K562 (cell line): ENCODE measurements around the gene HBG1. TPM values are rescaled to one million over a fixed set of nuclear protein-coding genes. Genes with fewer than 3 reads are reported as not detected.

Source experiments
- DMBX1 ChIP-seq: fragments of 250-450 bp; sonication (Bioruptor Pico); IDR thresholded peaks from 2 replicates; pipeline ENCODE4 v1.8.0; 2022; ENCODE audit warnings: inconsistent platforms, mild to moderate bottlenecking, moderate library complexity, borderline replicate concordance
- EP300 ChIP-seq: IDR thresholded peaks from 2 replicates; pipeline ENCODE4 v1.6.1; 2012; ENCODE audit warnings: low read length, improper control_type of control experiment
- FOXJ3 ChIP-seq: sonication (generic); formaldehyde crosslinking; IDR thresholded peaks from 2 replicates; pipeline ENCODE4 v1.4.0; 2020; ENCODE audit warnings: mild to moderate bottlenecking, missing genetic modification reagents
- GTF2F1 ChIP-seq: IDR thresholded peaks from 2 replicates; pipeline ENCODE4 v1.6.1; 2011; ENCODE audit warnings: low read depth, low read length, improper control_type of control experiment
- JUND ChIP-seq, 2 experiments: IDR thresholded peaks; 2 replicates in 1 of 2; 3 replicates in 1 of 2; pipeline ENCODE4 v1.6.1; 2011; ENCODE audit warnings: borderline replicate concordance in 2 of 2, low read depth in 2 of 2, low read length in 2 of 2, improper control_type of control experiment in 1 of 2, missing biosample characterization in 1 of 2, missing genetic modification characterization in 1 of 2, missing genetic modification reagents in 1 of 2
- KAT2B ChIP-seq: IDR thresholded peaks from one replicate; pipeline ENCODE4 v1.6.1; 2012; ENCODE audit warnings: low read depth, mild to moderate bottlenecking, control low read depth, inconsistent platforms, low read length, moderate library complexity
- KLF6 ChIP-seq: fragments of 250-450 bp; sonication (Bioruptor Pico); IDR thresholded peaks from 2 replicates; pipeline ENCODE4 v1.4.0; 2020; ENCODE audit warnings: mild to moderate bottlenecking, moderate library complexity, borderline replicate concordance
- MITF ChIP-seq: IDR thresholded peaks from 2 replicates; pipeline ENCODE4 v1.6.1; 2014; ENCODE audit warnings: antibody characterized with exemption
- MNT ChIP-seq, 2 experiments: fragments of 450-650 bp; conservative IDR thresholded peaks; 2 replicates each; pipeline ENCODE4 v1.6.1; 2017; ENCODE audit warnings: mild to moderate bottlenecking in 2 of 2, moderate library complexity in 2 of 2
- NCOA1 ChIP-seq: fragments of 450-650 bp; IDR thresholded peaks from 2 replicates; pipeline ENCODE4 v1.6.1; 2016; ENCODE audit warnings: low read depth
- SMC3 ChIP-seq: conservative IDR thresholded peaks from 2 replicates; pipeline ENCODE4 v1.6.1; 2011; ENCODE audit warnings: low read depth, low read length, improper control_type of control experiment; ENCODE audit not compliant: insufficient read depth
- SPI1 ChIP-seq: IDR thresholded peaks from 2 replicates; pipeline ENCODE4 v1.6.1; 2011; ENCODE audit warnings: low read depth, low read length, control low read depth, borderline replicate concordance
- SRSF7 ChIP-seq: fragments of 200-400 bp; formaldehyde crosslinking; optimal IDR thresholded peaks from 2 replicates; pipeline ENCODE3; 2017; ENCODE audit warnings: mild to moderate bottlenecking, low read depth, low read length
- TCF3 ChIP-seq: sonication (generic); formaldehyde crosslinking; IDR thresholded peaks from 2 replicates; pipeline ENCODE4 v1.4.0; 2020; ENCODE audit warnings: mild to moderate bottlenecking, missing genetic modification reagents
- ZBTB26 ChIP-seq: fragments of 450-650 bp; formaldehyde crosslinking; IDR thresholded peaks from 2 replicates; pipeline ENCODE4 v1.4.0; 2022; ENCODE audit warnings: missing genetic modification characterization
- ZNF134 ChIP-seq: fragments of 250-450 bp; sonication (Bioruptor Pico); conservative IDR thresholded peaks from 2 replicates; pipeline ENCODE4 v1.4.0; 2020
- polyA plus RNA-seq, 8 experiments: library from polyadenylated mRNA; depleted of rRNA in 4 of 8; stranded (reverse) in 5 of 8; unstranded in 3 of 8; fragments of >200 nt; fragmentation: Nextera tagmentation in 2 of 8; fragmentation: Illumina TruSeq in 1 of 8; extraction: Ambion mirVana in 2 of 8; extraction: Trizol in 1 of 8; gene quantifications; 2 replicates each; pipeline versions ENCODE4 v1.2.1 to v1.2.3, GENCODE V29; 2011 to 2014; ENCODE audit warnings: inconsistent platforms in 1 of 8, missing spikeins in 1 of 8
- total RNA-seq, 7 experiments: library from RNA; depleted of rRNA in 6 of 7; stranded (reverse); fragments of >200 nt in 6 of 7; fragmentation: Illumina TruSeq in 2 of 7; extraction: Trizol in 2 of 7; gene quantifications; 2 replicates each; pipeline versions ENCODE4 v1.2.1 to v1.2.3, GENCODE V29; 2011 to 2021; ENCODE audit warnings: low replicate concordance in 1 of 7
- TF ChIP-seq, protein P1 (sequence below): fragments of 250-450 bp; sonication (Bioruptor Pico); IDR thresholded peaks from 2 replicates; pipeline ENCODE4 v1.4.0; 2020
- TF ChIP-seq, protein P2 (sequence below): fragments of 450-650 bp; formaldehyde crosslinking; IDR thresholded peaks from 2 replicates; pipeline ENCODE4 v1.4.0; 2020; ENCODE audit warnings: mild to moderate bottlenecking, moderate library complexity
- TF ChIP-seq, protein P3 (sequence below): fragments of 450-650 bp; IDR thresholded peaks from 2 replicates; pipeline ENCODE4 v1.6.1; 2017; ENCODE audit warnings: mild to moderate bottlenecking, moderate library complexity

Gene HBG1
- total and polyA plus RNA-seq, 9 of the 15 experiments (the other 6 are each of a cell fraction or from before 2014, with no cell fraction given) = 1,066 to 16,338 (median 4,898) TPM

GRCh38 chr11:5291207-5291838 lies 41.7 kb upstream of the HBG1 start (continued):
- TF ChIP-seq DMBX1 (CRISPR knock-in tag) = peak; percentile 69
- TF ChIP-seq GTF2F1 = no peak
- TF ChIP-seq FOXJ3 = no peak
- peak; percentile 93 for TF ChIP-seq SMC3
- TF ChIP-seq, protein P1, sequence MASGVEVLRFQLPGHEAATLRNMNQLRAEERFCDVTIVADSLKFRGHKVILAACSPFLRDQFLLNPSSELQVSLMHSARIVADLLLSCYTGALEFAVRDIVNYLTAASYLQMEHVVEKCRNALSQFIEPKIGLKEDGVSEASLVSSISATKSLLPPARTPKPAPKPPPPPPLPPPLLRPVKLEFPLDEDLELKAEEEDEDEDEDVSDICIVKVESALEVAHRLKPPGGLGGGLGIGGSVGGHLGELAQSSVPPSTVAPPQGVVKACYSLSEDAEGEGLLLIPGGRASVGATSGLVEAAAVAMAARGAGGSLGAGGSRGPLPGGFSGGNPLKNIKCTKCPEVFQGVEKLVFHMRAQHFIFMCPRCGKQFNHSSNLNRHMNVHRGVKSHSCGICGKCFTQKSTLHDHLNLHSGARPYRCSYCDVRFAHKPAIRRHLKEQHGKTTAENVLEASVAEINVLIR (CRISPR knock-in tag) = no peak
- no peak for TF ChIP-seq KLF6 (CRISPR knock-in tag)
- TF ChIP-seq, protein P2, sequence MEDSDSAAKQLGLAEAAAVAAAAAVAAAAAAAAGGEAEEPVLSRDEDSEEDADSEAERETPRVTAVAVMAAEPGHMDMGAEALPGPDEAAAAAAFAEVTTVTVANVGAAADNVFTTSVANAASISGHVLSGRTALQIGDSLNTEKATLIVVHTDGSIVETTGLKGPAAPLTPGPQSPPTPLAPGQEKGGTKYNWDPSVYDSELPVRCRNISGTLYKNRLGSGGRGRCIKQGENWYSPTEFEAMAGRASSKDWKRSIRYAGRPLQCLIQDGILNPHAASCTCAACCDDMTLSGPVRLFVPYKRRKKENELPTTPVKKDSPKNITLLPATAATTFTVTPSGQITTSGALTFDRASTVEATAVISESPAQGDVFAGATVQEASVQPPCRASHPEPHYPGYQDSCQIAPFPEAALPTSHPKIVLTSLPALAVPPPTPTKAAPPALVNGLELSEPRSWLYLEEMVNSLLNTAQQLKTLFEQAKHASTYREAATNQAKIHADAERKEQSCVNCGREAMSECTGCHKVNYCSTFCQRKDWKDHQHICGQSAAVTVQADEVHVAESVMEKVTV (CRISPR knock-in tag) = peak; percentile 93
- TF ChIP-seq JUND (IDR thresholded peaks at IDR 0.05; ENCODE audit: borderline replicate concordance, low read depth, low read length) = no peak; the same call in 1 of the 2 replicates
- TF ChIP-seq JUND (tag; IDR thresholded peaks at IDR 0.05; ENCODE audit: borderline replicate concordance, low read depth, low read length) = peak; percentile 55; the same call in 1 of the 3 replicates
- TF ChIP-seq TCF3 = 0 out of 2 replicates have a peak, but pooled peaks have one; percentile 16
- TF ChIP-seq KAT2B = no peak
- no peak for TF ChIP-seq ZNF134
- TF ChIP-seq, protein P3, sequence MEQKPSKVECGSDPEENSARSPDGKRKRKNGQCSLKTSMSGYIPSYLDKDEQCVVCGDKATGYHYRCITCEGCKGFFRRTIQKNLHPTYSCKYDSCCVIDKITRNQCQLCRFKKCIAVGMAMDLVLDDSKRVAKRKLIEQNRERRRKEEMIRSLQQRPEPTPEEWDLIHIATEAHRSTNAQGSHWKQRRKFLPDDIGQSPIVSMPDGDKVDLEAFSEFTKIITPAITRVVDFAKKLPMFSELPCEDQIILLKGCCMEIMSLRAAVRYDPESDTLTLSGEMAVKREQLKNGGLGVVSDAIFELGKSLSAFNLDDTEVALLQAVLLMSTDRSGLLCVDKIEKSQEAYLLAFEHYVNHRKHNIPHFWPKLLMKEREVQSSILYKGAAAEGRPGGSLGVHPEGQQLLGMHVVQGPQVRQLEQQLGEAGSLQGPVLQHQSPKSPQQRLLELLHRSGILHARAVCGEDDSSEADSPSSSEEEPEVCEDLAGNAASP = no peak
- TF ChIP-seq MNT (conservative IDR thresholded peaks at IDR 0.05) = peak in 1 of 2 experiments; percentile 34; a peak in 2 of 4 replicates
- TF ChIP-seq MITF = no peak
- TF ChIP-seq EP300 = peak; percentile 42; the same call in 1 of the 2 replicates
- no peak for TF ChIP-seq NCOA1
- peak; percentile 61 for TF ChIP-seq SPI1
- no peak for TF ChIP-seq SRSF7
- no peak for TF ChIP-seq ZBTB26 (CRISPR knock-in tag)
